Lung (tissue), 12 donors: Measurements from ENCODE around the gene DBNDD1. TPM values are rescaled to one million over a fixed set of nuclear protein-coding genes. Genes with fewer than 3 reads are reported as not detected.

Experiments
- ATAC-seq: fragments of 200-7000 bp; cut with Tn5 transposase; one replicate; pipeline ENCODE4 v1.9.1; 2020; ENCODE audit warnings: moderate number of reproducible peaks; ENCODE audit not compliant: insufficient read depth, low FRiP score
- DNase-seq, 3 donors: peaks; one replicate each; pipeline ENCODE4 v3.0.0-alpha.2; 2013 to 2017
- H3K27ac ChIP-seq, 2 donors: one replicate each; pipeline ENCODE4 v1.5.1; 2013; ENCODE audit warnings: mild to moderate bottlenecking in 2 of 2, moderate library complexity in 2 of 2, control low read depth in 1 of 2, inconsistent platforms in 1 of 2, low read depth in 1 of 2, low read length in 1 of 2
- H3K27me3 ChIP-seq, 3 donors: one replicate each; pipeline ENCODE4 v1.5.1; 2013; ENCODE audit warnings: low read length in 2 of 3; ENCODE audit not compliant: control insufficient read depth in 3 of 3, insufficient read depth in 3 of 3
- H3K36me3 ChIP-seq, 4 donors: one replicate each; pipeline ENCODE4 v1.5.1; 2013; ENCODE audit warnings: low read length in 4 of 4, mild to moderate bottlenecking in 1 of 4, moderate library complexity in 1 of 4; ENCODE audit not compliant: control insufficient read depth in 4 of 4, insufficient read depth in 4 of 4
- H3K4me1 ChIP-seq, 5 donors: one replicate each; pipeline ENCODE4 v1.5.1; 2013; ENCODE audit warnings: low read length in 5 of 5, mild to moderate bottlenecking in 2 of 5, moderate library complexity in 1 of 5; ENCODE audit not compliant: control insufficient read depth in 5 of 5, insufficient read depth in 5 of 5
- H3K4me3 ChIP-seq: one replicate; pipeline ENCODE4 v1.5.1; 2013; ENCODE audit warnings: mild to moderate bottlenecking, control low read depth, moderate library complexity
- H3K9ac ChIP-seq, 2 donors: one replicate each; pipeline ENCODE4 v1.5.1; 2013; ENCODE audit warnings: low read length in 2 of 2, control low read depth in 1 of 2; ENCODE audit not compliant: insufficient read depth in 1 of 2
- H3K9me3 ChIP-seq, 4 donors: one replicate each; pipeline ENCODE4 v1.5.1; 2013; ENCODE audit warnings: low read length in 3 of 4, mild to moderate bottlenecking in 1 of 4, moderate library complexity in 1 of 4; ENCODE audit not compliant: control insufficient read depth in 4 of 4, insufficient read depth in 3 of 4
- CTCF ChIP-seq: IDR thresholded peaks from 2 replicates; pipeline ENCODE4 v1.5.1; 2012; ENCODE audit warnings: mild to moderate bottlenecking; ENCODE audit errors: control extremely low read depth, extremely low read depth
- WGBS, 2 donors: extraction: QIAGEN DNeasy Blood & Tissue Kit; methylation state at CpG; one replicate each; pipeline ENCODE4 v1.1.7; 2013; 5-methylcytosine and 5-hydroxymethylcytosine counted together
- polyA plus RNA-seq, 2 donors: library from polyadenylated mRNA; stranded (reverse); fragments of 200-250 nt; gene quantifications; one replicate each; pipeline ENCODE4 v1.2.1, GENCODE V29; 2013
- total RNA-seq, 2 donors: library from RNA; depleted of rRNA in 1 of 2; stranded (reverse); fragments of >200 nt in 1 of 2; gene quantifications; one replicate each; pipeline ENCODE4 v1.2.1, GENCODE V29; 2014 to 2021
- donor health status: control.
- donor health status: control.
- donor health status: Bipolar disorder and iron deficiency.
- donor health status: healthy.
- donor health status: DM: yes; HTN: yes; CAD: no.

DBNDD1 gene
- total and polyA plus RNA-seq, 4 donors = 2.5 to 5.8 (median 4.5) TPM

GRCh38 chr16:89984216-89984615 is 35.0 kb downstream of the DBNDD1 start:
- DNase-seq (no peak), ATAC-seq (no peak)
- H3K4me3 ChIP-seq = no peak overlapping the region
- no peak overlapping the region for H3K27ac ChIP-seq
- 87 to 95% methylated on average over 7 of the region's 7 CpGs for WGBS, 2 donors
- H3K4me1 ChIP-seq = no peaks in the 10 kb centered on the region
- no peak for TF ChIP-seq CTCF
- no peaks in the 10 kb centered on the region for H3K27me3 ChIP-seq
- peaks cover 23 to 49% (median 29%) of the 10 kb centered on the region in 4 donors for H3K36me3 ChIP-seq
- H3K9ac ChIP-seq = no peak overlapping the region
- H3K9me3 ChIP-seq = no peaks in the 10 kb centered on the region

GRCh38 chr16:89983536-89983935 is 35.7 kb downstream of the DBNDD1 start:
- 83 to 91% methylated on average over 15 of the region's 15 CpGs for WGBS, 2 donors
- Histone ChIP-seq H3K4me3 (no peak overlapping the region), H3K9me3 (no peaks in the 10 kb centered on the region), H3K36me3 (peaks cover 23 to 51% (median 27%) of the 10 kb centered on the region in 4 donors), H3K27ac (no peak overlapping the region), H3K9ac (no peak overlapping the region), H3K4me1 (no peaks in the 10 kb centered on the region), H3K27me3 (no peaks in the 10 kb centered on the region)
- no peak for TF ChIP-seq CTCF
- no peak for ATAC-seq
- DNase-seq = no peak

- no peak overlapping the region for H3K9ac ChIP-seq
- H3K36me3 ChIP-seq = peaks cover 26 to 59% (median 30%) of the 10 kb centered on the region in 4 donors
- no peak overlapping the region for H3K27ac ChIP-seq
- DNase-seq (no peak), ATAC-seq (no peak)
- 97 to 98% methylated on average over 9 of the region's 9 CpGs for WGBS, 2 donors
- no peaks in the 10 kb centered on the region for H3K27me3 ChIP-seq
- no peaks in the 10 kb centered on the region for H3K4me1 ChIP-seq
- H3K9me3 ChIP-seq = peaks cover 0 to 2% (median 0%) of the 10 kb centered on the region in 4 donors
- no peak for TF ChIP-seq CTCF
- no peak overlapping the region for H3K4me3 ChIP-seq
These were observed 36.9 kb downstream of the DBNDD1 start for GRCh38 chr16:89982318-89982717.

- no peak for DNase-seq
- H3K27ac ChIP-seq = no peak overlapping the region
- H3K9ac ChIP-seq = no peak overlapping the region
- peaks cover 21 to 51% (median 25%) of the 10 kb centered on the region in 4 donors for H3K36me3 ChIP-seq
- H3K4me1 ChIP-seq = no peaks in the 10 kb centered on the region
- H3K27me3 ChIP-seq = no peaks in the 10 kb centered on the region
- ATAC-seq = no peak
- WGBS, 2 donors = 80 to 87% methylated on average over 8 of the region's 8 CpGs
- peaks cover 0 to 2% (median 0%) of the 10 kb centered on the region in 4 donors for H3K9me3 ChIP-seq
- H3K4me3 ChIP-seq = no peak overlapping the region
- no peak for TF ChIP-seq CTCF
These were observed 37.8 kb downstream of the DBNDD1 start for GRCh38 chr16:89981414-89981813.
